ENCODE data around the gene CREB5.

CREB5 gene

DNA sequence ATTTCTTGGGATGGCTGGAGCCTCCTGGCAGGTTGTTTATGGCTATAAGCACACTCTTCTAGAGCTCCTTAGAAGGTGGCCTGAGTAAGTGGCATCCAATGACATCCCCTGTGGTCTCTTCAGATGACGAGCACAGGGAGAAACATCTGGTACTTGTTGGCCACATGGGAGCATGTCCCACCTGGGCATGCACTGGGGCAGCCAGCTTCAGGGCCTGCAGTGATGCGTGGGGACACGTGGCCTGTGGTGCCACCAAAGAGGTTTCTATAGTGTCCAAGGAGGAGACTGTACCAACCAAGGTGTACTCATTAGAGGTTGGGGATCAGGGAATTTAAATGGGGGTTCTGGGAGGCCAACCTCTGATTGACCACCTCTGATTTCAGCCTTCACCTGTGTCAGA, 420.4 kb downstream of the CREB5 start:
- Mint-ChIP-seq H3K9me3 (no peaks in the 10 kb centered on the region), H3K27me3 (peaks cover 18% of the 10 kb centered on the region), H3K4me1 (no peaks in the 10 kb centered on the region), H3K27ac (ENCODE audit: low read depth) (no peak overlapping the region), H3K36me3 (ENCODE audit: insufficient read depth) (no peaks in the 10 kb centered on the region), H3K4me3 (no peak overlapping the region)
- DNase-seq (ENCODE audit: low spot score in 2 of 2) (no peak), ATAC-seq (replicated peaks; ENCODE audit: extremely low read depth, poor library complexity, severe bottlenecking) (no peak)

DNA sequence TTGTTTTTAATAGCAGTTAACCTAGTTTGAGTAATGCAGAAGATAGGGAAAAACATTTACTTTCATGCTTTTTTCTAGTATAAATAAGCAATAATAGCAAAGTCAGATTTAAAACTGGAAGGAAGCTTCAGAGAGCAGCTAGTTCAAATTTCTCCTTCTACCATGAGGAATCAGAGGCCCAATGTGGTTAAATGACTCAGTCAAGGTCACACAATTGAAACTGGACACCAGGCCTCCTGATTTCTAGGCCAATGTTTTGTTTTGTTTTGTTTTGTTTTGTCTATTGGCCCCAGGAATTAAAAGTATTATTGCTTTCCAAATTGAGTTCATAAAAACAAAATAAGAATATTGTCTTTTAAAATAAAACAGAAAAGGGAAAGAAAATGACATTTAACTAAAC, 423.5 kb downstream of the CREB5 start:
- Mint-ChIP-seq H3K27ac (ENCODE audit: low read depth) (no peak overlapping the region), H3K4me3 (no peak overlapping the region), H3K27me3 (no peaks in the 10 kb centered on the region), H3K4me1 (no peaks in the 10 kb centered on the region), H3K9me3 (no peaks in the 10 kb centered on the region), H3K36me3 (ENCODE audit: insufficient read depth) (no peaks in the 10 kb centered on the region)
- ATAC-seq (replicated peaks; ENCODE audit: extremely low read depth, poor library complexity, severe bottlenecking) (no peak), DNase-seq (ENCODE audit: low spot score in 2 of 2) (no peak)

DNA sequence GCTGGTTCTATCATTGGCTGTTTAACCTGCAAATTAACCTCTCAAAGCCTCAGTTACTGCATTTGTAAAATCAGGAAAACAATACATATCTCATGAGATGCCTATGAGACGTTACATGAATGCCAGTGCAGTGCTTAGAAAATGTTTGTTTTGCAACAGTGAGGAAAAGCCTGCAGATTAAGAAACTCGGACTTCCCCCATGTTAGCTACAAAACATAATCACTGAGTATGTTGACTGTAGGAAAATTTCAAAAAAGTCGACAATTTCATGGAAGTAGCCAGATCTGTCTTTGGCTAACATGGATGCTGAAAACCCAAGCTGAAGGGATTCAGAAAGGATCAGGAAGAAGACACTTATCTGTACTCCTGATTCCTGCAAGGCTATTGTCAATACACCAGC, 424.4 kb downstream of the CREB5 start:
- no peak for DNase-seq (ENCODE audit: low spot score in 2 of 2)
- no peaks in the 10 kb centered on the region for H3K9me3 Mint-ChIP-seq
- ATAC-seq (replicated peaks; ENCODE audit: extremely low read depth, poor library complexity, severe bottlenecking) = no peak
- H3K4me1 Mint-ChIP-seq = no peaks in the 10 kb centered on the region
- no peak overlapping the region for H3K27ac Mint-ChIP-seq (ENCODE audit: low read depth)
- no peaks in the 10 kb centered on the region for H3K36me3 Mint-ChIP-seq (ENCODE audit: insufficient read depth)
- H3K4me3 Mint-ChIP-seq = no peak overlapping the region
- H3K27me3 Mint-ChIP-seq = no peaks in the 10 kb centered on the region

DNA sequence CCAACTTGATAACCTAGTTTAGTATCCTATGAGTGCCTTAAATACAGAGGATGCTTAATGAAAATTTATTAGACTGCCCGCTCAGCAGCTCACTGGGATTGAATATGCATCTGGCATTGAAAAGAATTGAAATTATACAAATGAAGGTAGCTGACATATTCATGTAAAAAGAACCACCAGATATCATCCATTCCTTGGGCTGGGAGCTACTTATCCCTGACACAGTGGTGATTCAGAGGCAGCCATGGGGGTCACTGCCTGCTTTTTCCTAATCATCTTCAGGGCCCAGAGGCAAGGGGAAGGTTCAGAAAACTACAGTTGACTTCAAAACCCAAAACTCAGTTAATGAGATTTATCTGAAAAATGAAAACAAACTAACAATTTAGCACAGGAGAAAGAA, 424.9 kb downstream of the CREB5 start:
- Mint-ChIP-seq H3K27me3 (peaks cover 4% of the 10 kb centered on the region), H3K36me3 (ENCODE audit: insufficient read depth) (no peaks in the 10 kb centered on the region), H3K9me3 (no peaks in the 10 kb centered on the region), H3K27ac (ENCODE audit: low read depth) (no peak overlapping the region), H3K4me3 (no peak overlapping the region), H3K4me1 (no peaks in the 10 kb centered on the region)
- DNase-seq (ENCODE audit: low spot score in 2 of 2) (no peak), ATAC-seq (replicated peaks; ENCODE audit: extremely low read depth, poor library complexity, severe bottlenecking) (no peak)

DNA sequence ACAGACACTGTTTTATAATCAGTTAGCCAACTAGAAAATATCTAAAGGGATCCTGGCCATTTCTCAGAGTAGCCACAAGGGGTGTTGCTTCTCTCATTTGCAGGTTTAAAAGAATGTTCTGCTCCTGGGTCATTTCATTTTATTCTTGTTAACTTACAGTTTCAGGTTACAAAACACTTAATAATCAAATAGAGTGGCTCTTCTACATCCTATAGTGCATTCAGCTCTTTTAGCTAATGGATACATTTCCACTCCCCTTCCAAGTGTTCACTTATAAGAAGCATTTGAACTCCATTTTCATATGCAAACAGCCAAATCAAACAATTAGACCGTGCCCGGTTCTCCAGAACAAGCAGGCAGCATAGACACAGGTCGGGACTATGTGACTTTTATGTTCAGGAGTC, 428.3 kb downstream of the CREB5 start:
- peaks cover 23% of the 10 kb centered on the region for H3K27me3 Mint-ChIP-seq
- DNase-seq (ENCODE audit: low spot score in 2 of 2) (no peak), ATAC-seq (replicated peaks; ENCODE audit: extremely low read depth, poor library complexity, severe bottlenecking) (no peak)
- no peaks in the 10 kb centered on the region for H3K4me1 Mint-ChIP-seq
- no peak overlapping the region for H3K27ac Mint-ChIP-seq (ENCODE audit: low read depth)
- no peaks in the 10 kb centered on the region for H3K9me3 Mint-ChIP-seq
- peaks cover 2% of the 10 kb centered on the region for H3K36me3 Mint-ChIP-seq (ENCODE audit: insufficient read depth)
- no peak overlapping the region for H3K4me3 Mint-ChIP-seq

DNA sequence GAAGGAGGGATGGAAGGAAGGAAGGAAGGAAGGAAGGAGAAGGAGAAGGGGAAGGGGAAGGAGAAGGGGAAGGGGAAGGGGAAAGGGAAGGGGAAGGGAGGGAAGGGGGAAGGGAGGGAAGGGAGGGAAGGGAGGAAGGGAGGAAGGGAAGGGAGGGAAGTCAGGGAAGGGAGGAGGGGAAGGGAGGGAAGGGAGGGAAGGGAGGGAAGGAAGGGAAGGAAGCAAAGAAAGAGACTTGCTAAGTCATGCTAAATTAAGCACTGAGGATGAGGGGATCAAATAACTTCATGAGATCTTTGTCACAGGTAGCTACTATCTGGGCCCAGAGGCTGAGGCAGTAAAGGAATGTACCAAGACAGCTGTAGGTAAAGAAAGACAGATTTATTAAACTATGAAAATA, 429.4 kb downstream of the CREB5 start:
- DNase-seq (ENCODE audit: low spot score in 2 of 2) (no peak), ATAC-seq (replicated peaks; ENCODE audit: extremely low read depth, poor library complexity, severe bottlenecking) (no peak)
- Mint-ChIP-seq H3K27me3 (peaks cover 23% of the 10 kb centered on the region), H3K4me3 (no peak overlapping the region), H3K36me3 (ENCODE audit: insufficient read depth) (peaks cover 2% of the 10 kb centered on the region), H3K4me1 (no peaks in the 10 kb centered on the region), H3K27ac (ENCODE audit: low read depth) (no peak overlapping the region), H3K9me3 (no peaks in the 10 kb centered on the region)

DNA sequence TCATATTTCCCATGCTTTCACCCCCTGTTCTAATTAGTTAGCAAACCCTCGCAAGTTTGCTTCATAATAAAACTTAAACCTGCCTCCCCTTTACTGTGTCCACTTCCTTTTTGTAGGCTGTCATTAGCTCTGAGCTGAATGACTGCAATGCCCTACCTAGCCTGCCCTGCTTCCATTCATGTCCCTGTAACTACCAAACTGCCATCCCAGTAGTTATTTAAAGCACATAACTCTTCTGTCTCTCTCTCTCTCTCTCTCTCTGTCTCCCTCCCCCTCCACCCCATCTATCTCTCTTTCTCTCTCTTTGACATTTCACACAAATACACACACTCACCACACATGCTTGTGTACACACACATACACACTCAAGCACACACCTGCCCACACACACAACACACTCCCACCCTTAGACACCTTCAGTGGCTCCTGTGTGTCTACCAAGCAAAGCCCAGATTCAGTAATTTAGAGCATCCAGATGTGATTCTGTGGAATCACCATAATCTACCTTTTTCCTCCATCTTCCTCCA, 430.5 kb downstream of the CREB5 start:
- peaks cover 2% of the 10 kb centered on the region for H3K36me3 Mint-ChIP-seq (ENCODE audit: insufficient read depth)
- no peak overlapping the region for H3K27ac Mint-ChIP-seq (ENCODE audit: low read depth)
- no peaks in the 10 kb centered on the region for H3K4me1 Mint-ChIP-seq
- DNase-seq (ENCODE audit: low spot score in 2 of 2) = no peak
- H3K9me3 Mint-ChIP-seq = no peaks in the 10 kb centered on the region
- H3K27me3 Mint-ChIP-seq = peaks cover 23% of the 10 kb centered on the region
- ATAC-seq (replicated peaks; ENCODE audit: extremely low read depth, poor library complexity, severe bottlenecking) = no peak
- no peak overlapping the region for H3K4me3 Mint-ChIP-seq

DNA sequence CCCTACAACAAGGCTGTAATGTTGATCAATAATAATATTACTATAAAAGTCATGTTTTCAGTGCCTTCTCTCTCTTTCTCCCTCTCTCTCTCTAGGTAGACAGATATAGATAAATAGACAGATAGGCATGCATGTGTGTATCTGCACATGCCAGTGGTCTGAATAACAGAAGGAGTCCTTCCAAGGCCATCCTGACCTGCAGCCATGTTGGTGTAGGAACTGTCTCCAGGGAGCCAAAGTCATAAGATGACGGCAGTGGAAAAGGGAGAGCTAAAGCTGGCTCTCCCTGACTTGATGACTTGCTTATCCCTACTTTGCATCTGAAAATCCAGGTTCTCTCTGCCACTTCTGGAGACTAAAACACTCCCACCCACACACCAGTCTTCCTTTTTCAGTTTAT, 432.8 kb downstream of the CREB5 start:
- peaks cover 37% of the 10 kb centered on the region for H3K27me3 Mint-ChIP-seq
- ATAC-seq (replicated peaks; ENCODE audit: extremely low read depth, poor library complexity, severe bottlenecking) (no peak), DNase-seq (ENCODE audit: low spot score in 2 of 2) (no peak)
- no peaks in the 10 kb centered on the region for H3K9me3 Mint-ChIP-seq
- no peak overlapping the region for H3K4me3 Mint-ChIP-seq
- no peaks in the 10 kb centered on the region for H3K4me1 Mint-ChIP-seq
- H3K36me3 Mint-ChIP-seq (ENCODE audit: insufficient read depth) = peaks cover 2% of the 10 kb centered on the region
- no peak overlapping the region for H3K27ac Mint-ChIP-seq (ENCODE audit: low read depth)

DNA sequence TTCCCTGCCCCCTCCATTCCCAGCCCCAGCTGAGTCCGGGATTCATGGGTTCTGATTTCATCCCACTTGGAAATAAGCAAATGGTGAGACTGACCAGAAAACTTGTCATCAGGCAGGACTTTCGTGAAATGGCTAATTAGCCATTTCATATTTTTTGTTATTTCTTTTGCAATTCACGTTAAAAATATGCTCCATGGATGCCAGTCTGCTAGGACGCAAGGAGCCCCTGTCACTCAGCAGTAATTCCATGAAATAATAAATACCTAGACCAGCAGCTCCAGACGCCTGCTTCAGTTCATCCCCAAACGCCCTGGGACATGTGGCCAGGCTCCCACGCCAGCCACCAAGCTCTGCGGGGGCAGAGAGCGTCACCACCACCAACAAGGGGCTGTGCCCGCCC, 434.9 kb downstream of the CREB5 start:
- Mint-ChIP-seq H3K27ac (ENCODE audit: low read depth) (no peak overlapping the region), H3K36me3 (ENCODE audit: insufficient read depth) (peaks cover 2% of the 10 kb centered on the region), H3K9me3 (no peaks in the 10 kb centered on the region), H3K4me1 (no peaks in the 10 kb centered on the region), H3K27me3 (peaks cover 51% of the 10 kb centered on the region), H3K4me3 (no peak overlapping the region)
- ATAC-seq (replicated peaks; ENCODE audit: extremely low read depth, poor library complexity, severe bottlenecking) (no peak), DNase-seq (ENCODE audit: low spot score in 2 of 2) (no peak)

DNA sequence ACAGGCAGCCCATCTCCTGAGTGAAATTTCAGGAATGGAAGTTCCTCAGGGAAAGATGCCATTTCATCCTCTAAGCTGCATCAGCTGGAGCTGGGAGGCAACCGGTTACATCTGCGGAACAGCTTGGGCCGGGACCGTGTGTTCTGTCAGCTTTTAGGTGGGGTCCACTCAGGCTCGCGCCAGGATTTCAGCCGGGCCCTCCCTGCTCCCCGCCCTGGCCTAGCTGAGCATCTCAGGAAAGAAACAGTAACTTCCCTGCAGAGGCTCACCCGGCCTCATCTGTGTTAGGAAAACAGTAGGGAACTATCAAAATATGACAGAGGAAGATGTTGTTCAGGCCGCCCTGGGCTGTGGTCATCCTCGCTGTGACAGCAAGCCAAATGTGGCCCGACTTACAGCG, 435.4 kb downstream of the CREB5 start:
- H3K4me1 Mint-ChIP-seq = no peaks in the 10 kb centered on the region
- H3K27ac Mint-ChIP-seq (ENCODE audit: low read depth) = no peak overlapping the region
- H3K27me3 Mint-ChIP-seq = peaks cover 47% of the 10 kb centered on the region
- DNase-seq (ENCODE audit: low spot score in 2 of 2) (no peak), ATAC-seq (replicated peaks; ENCODE audit: extremely low read depth, poor library complexity, severe bottlenecking) (no peak)
- H3K36me3 Mint-ChIP-seq (ENCODE audit: insufficient read depth) = peaks cover 2% of the 10 kb centered on the region
- H3K9me3 Mint-ChIP-seq = no peaks in the 10 kb centered on the region
- no peak overlapping the region for H3K4me3 Mint-ChIP-seq

DNA sequence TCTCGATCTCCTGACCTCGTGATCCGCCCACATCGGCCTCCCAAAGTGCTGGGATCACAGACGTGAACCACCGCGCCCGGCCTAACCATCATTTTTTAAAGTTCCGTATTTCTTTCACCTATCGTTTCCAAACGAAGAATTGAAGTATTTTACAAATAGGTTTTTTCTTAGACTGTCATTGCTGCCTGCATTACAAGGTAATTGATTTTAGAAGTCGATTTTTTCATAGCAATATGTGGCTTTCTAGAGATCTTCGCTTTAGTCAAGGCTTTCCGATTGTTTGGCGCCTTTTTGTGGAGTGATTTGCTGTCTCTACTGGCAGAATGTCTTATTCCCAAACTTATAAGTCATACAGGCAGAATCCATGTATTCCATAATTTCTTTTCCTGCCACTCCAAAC, 436.6 kb downstream of the CREB5 start:
- H3K9me3 Mint-ChIP-seq = no peaks in the 10 kb centered on the region
- H3K27ac Mint-ChIP-seq (ENCODE audit: low read depth) = no peak overlapping the region
- DNase-seq (ENCODE audit: low spot score in 2 of 2) (no peak), ATAC-seq (replicated peaks; ENCODE audit: extremely low read depth, poor library complexity, severe bottlenecking) (no peak)
- H3K27me3 Mint-ChIP-seq = peaks cover 47% of the 10 kb centered on the region
- peaks cover 2% of the 10 kb centered on the region for H3K36me3 Mint-ChIP-seq (ENCODE audit: insufficient read depth)
- H3K4me3 Mint-ChIP-seq = no peak overlapping the region
- no peaks in the 10 kb centered on the region for H3K4me1 Mint-ChIP-seq

DNA sequence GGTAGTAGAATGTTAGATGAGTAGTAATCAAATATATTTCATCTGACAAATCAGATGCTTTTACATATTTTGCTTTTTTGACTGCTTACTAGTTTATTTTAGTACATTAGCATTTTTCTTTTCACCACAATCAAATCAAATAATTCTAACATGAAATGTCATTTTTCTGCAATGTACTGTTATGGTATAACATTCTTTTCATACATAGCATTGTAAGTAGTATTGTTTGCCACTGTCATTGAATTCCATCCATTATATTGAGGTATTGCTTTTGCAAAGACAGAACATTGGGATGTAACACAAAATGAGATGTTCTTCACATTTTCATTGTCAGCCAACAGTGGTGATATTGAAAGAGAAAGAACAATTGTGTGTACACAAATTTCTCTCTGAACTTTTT, 438.4 kb downstream of the CREB5 start:
- Mint-ChIP-seq H3K4me3 (no peak overlapping the region), H3K27ac (ENCODE audit: low read depth) (no peak overlapping the region), H3K27me3 (peaks cover 62% of the 10 kb centered on the region), H3K9me3 (no peaks in the 10 kb centered on the region), H3K4me1 (no peaks in the 10 kb centered on the region), H3K36me3 (ENCODE audit: insufficient read depth) (no peaks in the 10 kb centered on the region)
- ATAC-seq (replicated peaks; ENCODE audit: extremely low read depth, poor library complexity, severe bottlenecking) (no peak), DNase-seq (ENCODE audit: low spot score in 2 of 2) (no peak)

DNA sequence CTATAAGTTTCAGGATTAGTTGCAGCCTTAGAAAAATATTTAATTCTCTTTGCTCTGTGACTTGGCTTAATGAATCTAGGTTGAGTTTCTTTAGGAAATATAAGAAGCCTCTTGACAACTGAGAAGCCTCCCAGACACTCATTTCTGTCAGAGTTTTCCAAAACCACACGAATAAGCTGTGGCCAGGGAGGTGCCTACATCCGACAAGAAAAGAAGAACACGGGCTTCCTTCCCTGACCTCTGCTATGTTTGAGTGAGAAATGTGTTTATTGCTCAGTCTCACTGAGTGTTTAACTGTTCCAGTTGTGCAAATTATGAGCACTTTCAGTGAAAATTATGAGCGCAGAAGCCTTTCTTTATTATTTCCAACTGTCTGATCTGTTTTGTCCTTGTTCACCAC, 440.8 kb downstream of the CREB5 start:
- Mint-ChIP-seq H3K9me3 (no peaks in the 10 kb centered on the region), H3K4me1 (no peaks in the 10 kb centered on the region), H3K4me3 (peak overlapping the region; percentile 68), H3K27me3 (peaks cover 81% of the 10 kb centered on the region), H3K27ac (ENCODE audit: low read depth) (no peak overlapping the region), H3K36me3 (ENCODE audit: insufficient read depth) (no peaks in the 10 kb centered on the region)
- ATAC-seq (replicated peaks; ENCODE audit: extremely low read depth, poor library complexity, severe bottlenecking) = no peak
- DNase-seq (ENCODE audit: low spot score in 2 of 2) = no peak

Data from central memory CD8-positive, alpha-beta T cell (primary cell).